HCT116 (cell line): ENCODE measurements around the gene CHD2.

Experiments used
- CEBPB ChIP-seq: IDR thresholded peaks from 2 replicates; pipeline ENCODE4 v1.6.1; 2012; ENCODE audit warnings: low read depth
- EGR1 ChIP-seq: IDR thresholded peaks from 2 replicates; pipeline ENCODE4 v1.6.1; 2012; ENCODE audit warnings: low read depth
- EZH2 ChIP-seq: fragments of 200-600 bp; sonication (generic); IDR thresholded peaks from 2 replicates; pipeline ENCODE4 v1.6.1; 2017; ENCODE audit warnings: antibody characterized with exemption, mixed run types
- EZH2phosphoT487 ChIP-seq: fragments of 200-600 bp; IDR thresholded peaks from 2 replicates; pipeline ENCODE4 v1.6.1; 2018; ENCODE audit warnings: antibody characterized with exemption, borderline replicate concordance
- POLR2A ChIP-seq: IDR thresholded peaks from 2 replicates; pipeline ENCODE4 v1.7.0; 2011; ENCODE audit warnings: borderline replicate concordance; ENCODE audit not compliant: insufficient read depth, insufficient read length; ENCODE audit errors: extremely low read depth
- POLR2AphosphoS5 ChIP-seq: IDR thresholded peaks from 2 replicates; pipeline ENCODE4 v1.6.1; 2011; ENCODE audit warnings: mild to moderate bottlenecking, low read depth, low read length, moderate library complexity
- RAD21 ChIP-seq: IDR thresholded peaks from 2 replicates; pipeline ENCODE4 v1.6.1; 2012; ENCODE audit warnings: low read depth, mild to moderate bottlenecking
- SIN3A ChIP-seq: IDR thresholded peaks from 2 replicates; pipeline ENCODE4 v1.6.1; 2012; ENCODE audit warnings: low read depth
- ZNF274 ChIP-seq: fragments of 200-500 bp; sonication (Bioruptor generic); IDR thresholded peaks from 2 replicates; pipeline ENCODE4 v1.6.1; 2014; ENCODE audit warnings: mild to moderate bottlenecking, low read depth, low read length, inconsistent platforms
- TF ChIP-seq, protein P1 (sequence below), 3 experiments: fragments of 200-600 bp in 1 of 3; sonication (generic) in 1 of 3; IDR thresholded peaks in 2 of 3; conservative IDR thresholded peaks in 1 of 3; 2 replicates each; pipeline ENCODE4 v1.5.1; 2012 to 2017; ENCODE audit warnings: low read depth in 2 of 3, low read length in 2 of 3, antibody characterized with exemption in 1 of 3, borderline replicate concordance in 1 of 3, control low read depth in 1 of 3, mild to moderate bottlenecking in 1 of 3, mixed read lengths in 1 of 3, mixed run types in 1 of 3, moderate library complexity in 1 of 3; ENCODE audit not compliant: insufficient read depth in 1 of 3
- TF ChIP-seq, protein P2 (sequence below): IDR thresholded peaks from 2 replicates; pipeline ENCODE4 v1.6.1; 2012; ENCODE audit warnings: low read depth

DNA sequence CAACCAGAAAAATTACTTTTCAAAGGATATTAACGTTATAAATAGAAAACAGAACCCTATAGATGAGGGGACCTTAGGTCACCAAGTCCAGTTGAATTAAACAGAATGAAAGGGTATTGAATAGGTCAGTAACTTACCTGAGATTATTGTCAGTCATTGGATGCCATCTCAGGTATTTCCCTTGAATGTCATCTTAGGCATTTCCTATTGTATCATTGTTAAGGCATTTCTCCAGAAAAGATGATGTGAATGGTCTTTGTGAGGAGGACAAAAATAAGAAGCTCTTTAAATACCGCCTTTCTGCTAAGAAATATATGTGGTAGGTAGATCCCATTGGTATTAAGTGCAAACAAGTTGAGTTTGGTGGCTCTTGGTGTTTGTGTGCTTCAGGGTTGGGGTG lies 55.6 kb downstream of the CHD2 start:
- no peak for TF ChIP-seq POLR2A
- TF ChIP-seq, protein P1, sequence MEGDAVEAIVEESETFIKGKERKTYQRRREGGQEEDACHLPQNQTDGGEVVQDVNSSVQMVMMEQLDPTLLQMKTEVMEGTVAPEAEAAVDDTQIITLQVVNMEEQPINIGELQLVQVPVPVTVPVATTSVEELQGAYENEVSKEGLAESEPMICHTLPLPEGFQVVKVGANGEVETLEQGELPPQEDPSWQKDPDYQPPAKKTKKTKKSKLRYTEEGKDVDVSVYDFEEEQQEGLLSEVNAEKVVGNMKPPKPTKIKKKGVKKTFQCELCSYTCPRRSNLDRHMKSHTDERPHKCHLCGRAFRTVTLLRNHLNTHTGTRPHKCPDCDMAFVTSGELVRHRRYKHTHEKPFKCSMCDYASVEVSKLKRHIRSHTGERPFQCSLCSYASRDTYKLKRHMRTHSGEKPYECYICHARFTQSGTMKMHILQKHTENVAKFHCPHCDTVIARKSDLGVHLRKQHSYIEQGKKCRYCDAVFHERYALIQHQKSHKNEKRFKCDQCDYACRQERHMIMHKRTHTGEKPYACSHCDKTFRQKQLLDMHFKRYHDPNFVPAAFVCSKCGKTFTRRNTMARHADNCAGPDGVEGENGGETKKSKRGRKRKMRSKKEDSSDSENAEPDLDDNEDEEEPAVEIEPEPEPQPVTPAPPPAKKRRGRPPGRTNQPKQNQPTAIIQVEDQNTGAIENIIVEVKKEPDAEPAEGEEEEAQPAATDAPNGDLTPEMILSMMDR (IDR thresholded peaks at IDR 0.05 in 2 of 3, conservative IDR thresholded peaks at IDR 0.05 in 1 of 3; ENCODE audit: borderline replicate concordance in 1 of 3, insufficient read depth in 1 of 3, low read depth in 2 of 3, low read length in 2 of 3), result no peak
- TF ChIP-seq EZH2, result no peak
- TF ChIP-seq, protein P2, sequence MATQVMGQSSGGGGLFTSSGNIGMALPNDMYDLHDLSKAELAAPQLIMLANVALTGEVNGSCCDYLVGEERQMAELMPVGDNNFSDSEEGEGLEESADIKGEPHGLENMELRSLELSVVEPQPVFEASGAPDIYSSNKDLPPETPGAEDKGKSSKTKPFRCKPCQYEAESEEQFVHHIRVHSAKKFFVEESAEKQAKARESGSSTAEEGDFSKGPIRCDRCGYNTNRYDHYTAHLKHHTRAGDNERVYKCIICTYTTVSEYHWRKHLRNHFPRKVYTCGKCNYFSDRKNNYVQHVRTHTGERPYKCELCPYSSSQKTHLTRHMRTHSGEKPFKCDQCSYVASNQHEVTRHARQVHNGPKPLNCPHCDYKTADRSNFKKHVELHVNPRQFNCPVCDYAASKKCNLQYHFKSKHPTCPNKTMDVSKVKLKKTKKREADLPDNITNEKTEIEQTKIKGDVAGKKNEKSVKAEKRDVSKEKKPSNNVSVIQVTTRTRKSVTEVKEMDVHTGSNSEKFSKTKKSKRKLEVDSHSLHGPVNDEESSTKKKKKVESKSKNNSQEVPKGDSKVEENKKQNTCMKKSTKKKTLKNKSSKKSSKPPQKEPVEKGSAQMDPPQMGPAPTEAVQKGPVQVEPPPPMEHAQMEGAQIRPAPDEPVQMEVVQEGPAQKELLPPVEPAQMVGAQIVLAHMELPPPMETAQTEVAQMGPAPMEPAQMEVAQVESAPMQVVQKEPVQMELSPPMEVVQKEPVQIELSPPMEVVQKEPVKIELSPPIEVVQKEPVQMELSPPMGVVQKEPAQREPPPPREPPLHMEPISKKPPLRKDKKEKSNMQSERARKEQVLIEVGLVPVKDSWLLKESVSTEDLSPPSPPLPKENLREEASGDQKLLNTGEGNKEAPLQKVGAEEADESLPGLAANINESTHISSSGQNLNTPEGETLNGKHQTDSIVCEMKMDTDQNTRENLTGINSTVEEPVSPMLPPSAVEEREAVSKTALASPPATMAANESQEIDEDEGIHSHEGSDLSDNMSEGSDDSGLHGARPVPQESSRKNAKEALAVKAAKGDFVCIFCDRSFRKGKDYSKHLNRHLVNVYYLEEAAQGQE, result no peak
- TF ChIP-seq EGR1, result no peak
- TF ChIP-seq EZH2phosphoT487, result no peak
- TF ChIP-seq CEBPB, result no peak
- TF ChIP-seq RAD21, result no peak
- no peak for TF ChIP-seq ZNF274
- no peak for TF ChIP-seq POLR2AphosphoS5
- TF ChIP-seq SIN3A, result no peak
